Mesenchymal stem cell (in vitro differentiated cells and primary cell): ENCODE data around the gene CTBP2.

Source experiments
- DNase-seq: peaks from one replicate; pipeline ENCODE4 v3.0.0-alpha.2; 2013
- H2AFZ ChIP-seq: one replicate; pipeline ENCODE4 v1.6.1; 2013; ENCODE audit warnings: low read depth, mild to moderate bottlenecking, control low read depth, inconsistent platforms, low read length, moderate library complexity
- H2AK5ac ChIP-seq: 2 replicates; pipeline ENCODE4 v1.6.1; 2013; ENCODE audit warnings: low read length, moderate library complexity, mild to moderate bottlenecking, inconsistent platforms; ENCODE audit not compliant: severe bottlenecking
- H2BK120ac ChIP-seq: one replicate; pipeline ENCODE4 v1.6.1; 2013; ENCODE audit warnings: low read depth, mild to moderate bottlenecking, inconsistent platforms, low read length, moderate library complexity
- H2BK12ac ChIP-seq, 2 experiments: one replicate each; pipeline ENCODE4 v1.6.1; 2013; ENCODE audit warnings: inconsistent platforms in 2 of 2, low read length in 2 of 2, mild to moderate bottlenecking in 2 of 2, moderate library complexity in 2 of 2, control low read depth in 1 of 2
- H2BK15ac ChIP-seq: one replicate; pipeline ENCODE4 v1.6.1; 2013; ENCODE audit warnings: mild to moderate bottlenecking, low read depth, inconsistent platforms; ENCODE audit not compliant: poor library complexity, severe bottlenecking
- H2BK5ac ChIP-seq: 2 replicates; pipeline ENCODE4 v1.6.1; 2013; ENCODE audit warnings: low read depth, mild to moderate bottlenecking, low read length, control low read depth, inconsistent platforms; ENCODE audit not compliant: poor library complexity, severe bottlenecking
- H3K14ac ChIP-seq, 2 experiments: one replicate each; pipeline ENCODE4 v1.6.1; 2013; ENCODE audit warnings: inconsistent platforms in 2 of 2, low read length in 2 of 2, control low read depth in 1 of 2, mild to moderate bottlenecking in 1 of 2, moderate library complexity in 1 of 2
- H3K18ac ChIP-seq, 2 experiments: one replicate each; pipeline ENCODE4 v1.6.1; 2013; ENCODE audit warnings: inconsistent platforms in 2 of 2, low read length in 2 of 2, control low read depth in 1 of 2, low read depth in 1 of 2, mild to moderate bottlenecking in 1 of 2
- H3K23ac ChIP-seq, 2 experiments: one replicate each; pipeline ENCODE4 v1.6.1; 2013; ENCODE audit warnings: inconsistent platforms in 2 of 2, low read length in 2 of 2, mild to moderate bottlenecking in 2 of 2, moderate library complexity in 2 of 2, control low read depth in 1 of 2
- H3K27ac ChIP-seq: 2 replicates; pipeline ENCODE4 v1.5.1; 2013; ENCODE audit warnings: mild to moderate bottlenecking, moderate library complexity, low read length, control low read depth, inconsistent platforms; ENCODE audit not compliant: poor library complexity, severe bottlenecking
- H3K27me3 ChIP-seq, 2 experiments: 2 replicates each; pipeline versions ENCODE4 v1.6.1 to v1.7.0; 2013; ENCODE audit warnings: low read length in 2 of 2, mild to moderate bottlenecking in 2 of 2, moderate library complexity in 2 of 2, control low read depth in 1 of 2, inconsistent platforms in 1 of 2; ENCODE audit not compliant: control insufficient read depth in 1 of 2, insufficient read depth in 1 of 2
- H3K36me3 ChIP-seq, 2 experiments: 2 replicates each; pipeline versions ENCODE4 v1.6.1 to v1.7.0; 2013; ENCODE audit warnings: low read length in 2 of 2, control low read depth in 1 of 2, inconsistent platforms in 1 of 2, low read depth in 1 of 2, mild to moderate bottlenecking in 1 of 2; ENCODE audit not compliant: insufficient read depth in 2 of 2, control insufficient read depth in 1 of 2
- H3K4ac ChIP-seq, 2 experiments: one replicate each; pipeline ENCODE4 v1.6.1; 2013; ENCODE audit warnings: inconsistent platforms in 2 of 2, low read length in 2 of 2, mild to moderate bottlenecking in 2 of 2, moderate library complexity in 2 of 2, control low read depth in 1 of 2, low read depth in 1 of 2
- H3K4me1 ChIP-seq: 2 replicates; pipeline ENCODE4 v1.6.1; 2013; ENCODE audit warnings: low read depth, low read length, control low read depth; ENCODE audit not compliant: control insufficient read depth, insufficient read depth
- H3K4me2 ChIP-seq: 2 replicates; pipeline ENCODE4 v1.6.1; 2013; ENCODE audit warnings: low read length, mild to moderate bottlenecking, inconsistent platforms; ENCODE audit not compliant: poor library complexity, severe bottlenecking
- H3K4me3 ChIP-seq, 2 experiments: 2 replicates each; pipeline versions ENCODE4 v1.5.1 to v1.7.0; 2013; ENCODE audit warnings: low read length in 2 of 2, mild to moderate bottlenecking in 2 of 2, control low read depth in 1 of 2, low read depth in 1 of 2; ENCODE audit not compliant: insufficient read depth in 1 of 2
- H3K79me1 ChIP-seq: replicated peaks from 2 replicates; pipeline ENCODE4 v1.6.1; 2013; ENCODE audit warnings: mild to moderate bottlenecking, control low read depth, low read length, inconsistent platforms; ENCODE audit not compliant: poor library complexity, severe bottlenecking
- H3K9ac ChIP-seq: 2 replicates; pipeline ENCODE4 v1.7.0; 2013; ENCODE audit warnings: mild to moderate bottlenecking, low read length, moderate library complexity
- H3K9me3 ChIP-seq: 2 replicates; pipeline ENCODE4 v1.7.0; 2013; ENCODE audit warnings: mild to moderate bottlenecking, low read length; ENCODE audit not compliant: control insufficient read depth
- H4K8ac ChIP-seq: one replicate; pipeline ENCODE4 v1.6.1; 2013; ENCODE audit warnings: inconsistent platforms, mild to moderate bottlenecking, low read length, moderate library complexity
- H4K91ac ChIP-seq: one replicate; pipeline ENCODE4 v1.6.1; 2013; ENCODE audit warnings: mild to moderate bottlenecking, low read length, inconsistent platforms
- WGBS: methylation state at CpG from one replicate; pipeline ENCODE4 v1.1.7; 2013; ENCODE audit warnings: mixed read lengths; 5-methylcytosine and 5-hydroxymethylcytosine counted together

Gene CTBP2

DNA sequence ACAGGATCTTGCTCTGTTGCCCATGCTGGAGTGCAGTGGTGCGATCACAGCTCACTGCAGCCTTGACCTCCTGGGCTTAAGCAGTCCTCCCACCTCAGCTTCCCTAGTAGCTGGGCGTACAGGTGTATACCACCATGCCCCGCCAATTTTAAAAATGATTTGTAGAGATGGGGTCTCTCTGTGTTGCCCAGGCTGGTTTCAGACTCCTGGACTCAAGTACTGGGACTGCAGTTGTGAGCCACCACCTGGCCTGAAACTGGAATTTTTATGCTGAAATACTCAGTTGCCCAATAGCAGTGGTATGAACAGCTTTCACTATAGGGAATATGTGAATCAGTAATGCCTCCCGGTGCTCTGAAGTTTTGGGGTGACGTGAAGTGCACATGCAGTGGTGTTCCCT lies 210.8 kb downstream of the CTBP2 start:
- Histone ChIP-seq H2BK120ac (no peak overlapping the region), H3K9ac (no peak overlapping the region), H2BK5ac (no peak overlapping the region), H2AK5ac (no peak overlapping the region), H3K9me3 (no peaks in the 10 kb centered on the region), H2AFZ (no peak overlapping the region), H3K36me3 (peaks cover 4 to 14% of the 10 kb centered on the region in 2 experiments), H3K4ac (no peak overlapping the region), H3K27me3 (no peaks in the 10 kb centered on the region), H3K4me3 (no peak overlapping the region), H3K4me1 (peaks cover 4% of the 10 kb centered on the region), H3K27ac (no peak overlapping the region), H3K18ac (no peak overlapping the region), H2BK15ac (no peak overlapping the region), H4K8ac (no peak overlapping the region), H2BK12ac (no peak overlapping the region), H3K79me1 (peaks cover 15% of the 10 kb centered on the region), H3K23ac (no peak overlapping the region), H3K4me2 (no peak overlapping the region), H4K91ac (no peak overlapping the region), H3K14ac (no peak overlapping the region)
- DNase-seq = peak; percentile 59
- 98% methylated on average over 5 of the region's 5 CpGs for WGBS

- Histone ChIP-seq H3K14ac (no peak overlapping the region), H2BK5ac (no peak overlapping the region), H3K23ac (no peak overlapping the region), H3K36me3 (peaks cover 4 to 14% of the 10 kb centered on the region in 2 experiments), H3K27me3 (no peaks in the 10 kb centered on the region), H3K4ac (no peak overlapping the region), H3K9me3 (no peaks in the 10 kb centered on the region), H2AK5ac (no peak overlapping the region), H2BK120ac (no peak overlapping the region), H3K4me2 (no peak overlapping the region), H2BK15ac (no peak overlapping the region), H2BK12ac (peak overlapping the region in 1 of 2 experiments; percentile 43), H4K8ac (no peak overlapping the region), H3K27ac (no peak overlapping the region), H3K79me1 (peaks cover 13% of the 10 kb centered on the region), H3K18ac (peak overlapping the region in 1 of 2 experiments; percentile 14), H3K4me3 (no peak overlapping the region), H3K4me1 (peaks cover 3% of the 10 kb centered on the region), H3K9ac (no peak overlapping the region), H4K91ac (no peak overlapping the region), H2AFZ (no peak overlapping the region)
- 95% methylated on average over 2 of the region's 2 CpGs for WGBS
- no peak for DNase-seq
Measured at GRCh38 chr10:124946945-124947344, 213.4 kb downstream of the CTBP2 start.

DNA sequence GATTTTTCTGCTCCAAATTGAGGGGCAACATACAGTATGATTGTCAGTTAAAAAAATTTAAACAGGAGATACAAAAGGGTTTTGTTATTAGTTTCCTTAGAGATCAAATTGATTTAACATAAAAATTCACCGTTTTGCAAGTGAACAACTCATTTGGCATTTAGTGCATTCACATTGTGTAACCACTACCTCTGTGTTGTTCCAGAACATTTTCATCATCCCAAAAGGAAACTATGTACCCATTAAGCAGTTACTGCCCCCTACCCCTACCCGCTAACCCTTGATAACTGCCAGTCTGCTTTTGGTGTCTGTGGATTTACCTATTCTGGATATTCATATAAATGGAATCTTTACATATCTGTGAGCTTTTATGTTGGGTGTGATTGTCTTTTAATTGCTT lies 215.4 kb downstream of the CTBP2 start:
- no peak overlapping the region for H3K14ac ChIP-seq
- H3K79me1 ChIP-seq = peaks cover 7% of the 10 kb centered on the region
- DNase-seq = peak; percentile 36
- H3K4me2 ChIP-seq = no peak overlapping the region
- H4K91ac ChIP-seq = no peak overlapping the region
- no peak overlapping the region for H2BK120ac ChIP-seq
- H3K4me1 ChIP-seq = peaks cover 3% of the 10 kb centered on the region
- peaks cover 4 to 14% of the 10 kb centered on the region in 2 experiments for H3K36me3 ChIP-seq
- WGBS = 19% methylated on average over 1 of the region's 2 CpGs
- no peak overlapping the region for H2AK5ac ChIP-seq
- no peak overlapping the region for H3K23ac ChIP-seq
- no peak overlapping the region for H3K4ac ChIP-seq
- no peak overlapping the region for H3K27ac ChIP-seq
- no peaks in the 10 kb centered on the region for H3K9me3 ChIP-seq
- peak overlapping the region; percentile 90 for H3K9ac ChIP-seq
- no peak overlapping the region for H2BK12ac ChIP-seq
- no peak overlapping the region for H2AFZ ChIP-seq
- H3K4me3 ChIP-seq = no peak overlapping the region
- no peak overlapping the region for H3K18ac ChIP-seq
- H2BK15ac ChIP-seq = no peak overlapping the region
- no peak overlapping the region for H4K8ac ChIP-seq
- H3K27me3 ChIP-seq = no peaks in the 10 kb centered on the region
- H2BK5ac ChIP-seq = no peak overlapping the region

DNA sequence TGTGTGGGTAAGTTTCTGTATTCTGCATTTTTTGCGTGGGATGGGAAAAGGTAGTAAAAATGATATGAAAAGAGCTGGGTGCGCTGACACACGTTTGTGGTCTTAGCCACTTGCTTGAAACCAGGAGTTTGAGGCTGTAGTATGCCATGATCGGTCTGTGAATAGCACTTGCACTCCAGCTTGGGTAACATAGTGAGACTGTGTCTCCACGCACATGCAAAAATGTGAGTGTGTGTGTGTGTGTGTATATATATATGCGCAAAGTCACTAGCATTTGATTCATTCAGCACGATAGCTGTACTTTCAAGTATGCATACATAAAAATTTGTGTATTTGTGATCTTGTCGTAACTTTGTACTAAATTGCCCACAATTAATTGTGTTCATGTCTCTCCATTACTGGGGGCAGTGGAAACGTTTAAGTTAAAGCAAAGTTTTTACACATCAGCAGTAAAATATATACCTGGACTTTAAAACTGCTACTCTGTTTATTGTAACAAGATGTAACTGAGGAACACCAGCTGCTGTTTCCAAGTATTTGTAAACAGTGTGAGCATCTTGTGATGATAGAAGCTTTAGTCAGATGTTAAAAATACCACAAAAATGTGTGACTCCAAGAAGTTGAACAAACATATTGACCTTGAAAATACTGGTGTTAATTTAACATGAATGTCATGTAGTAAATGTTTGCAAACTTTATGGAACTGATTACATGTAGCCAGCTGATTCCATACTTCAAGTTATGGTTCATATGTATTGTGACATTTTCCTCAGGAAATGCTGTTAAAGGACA lies 216.9 kb downstream of the CTBP2 start:
- Histone ChIP-seq H2BK5ac (no peak overlapping the region), H3K23ac (no peak overlapping the region), H2BK12ac (peak overlapping the region in 1 of 2 experiments; percentile 4), H3K4me2 (no peak overlapping the region), H4K91ac (no peak overlapping the region), H2BK120ac (peak overlapping the region; percentile 43), H3K14ac (no peak overlapping the region), H3K18ac (peak overlapping the region in 1 of 2 experiments; percentile 87), H3K27ac (no peak overlapping the region), H3K4ac (peak overlapping the region in 1 of 2 experiments; percentile 29), H3K4me3 (peak overlapping the region in 1 of 2 experiments; percentile 52), H3K79me1 (peaks cover 5% of the 10 kb centered on the region), H3K4me1 (peaks cover 4% of the 10 kb centered on the region), H2AFZ (no peak overlapping the region), H2BK15ac (no peak overlapping the region), H3K9ac (peak overlapping the region; percentile 90), H3K36me3 (peaks cover 4 to 8% of the 10 kb centered on the region in 2 experiments), H4K8ac (no peak overlapping the region), H3K27me3 (no peaks in the 10 kb centered on the region), H3K9me3 (no peaks in the 10 kb centered on the region), H2AK5ac (no peak overlapping the region)
- WGBS = 41% methylated on average over 4 of the region's 9 CpGs
- peak; percentile 97 for DNase-seq
